Suppressor macrophage treated with lipopolysaccharide for 1 hour (primary cell): ENCODE measurements around the gene FLT1.
A peak's percentile ranks its signal among the peaks of the same experiment; 100 is the strongest.

ENCODE experiments used
- DNase-seq, 3 donors: peaks; one replicate each; pipeline ENCODE4 v3.0.0-alpha.2; 2020 to 2022

The FLT1 gene

DNA sequence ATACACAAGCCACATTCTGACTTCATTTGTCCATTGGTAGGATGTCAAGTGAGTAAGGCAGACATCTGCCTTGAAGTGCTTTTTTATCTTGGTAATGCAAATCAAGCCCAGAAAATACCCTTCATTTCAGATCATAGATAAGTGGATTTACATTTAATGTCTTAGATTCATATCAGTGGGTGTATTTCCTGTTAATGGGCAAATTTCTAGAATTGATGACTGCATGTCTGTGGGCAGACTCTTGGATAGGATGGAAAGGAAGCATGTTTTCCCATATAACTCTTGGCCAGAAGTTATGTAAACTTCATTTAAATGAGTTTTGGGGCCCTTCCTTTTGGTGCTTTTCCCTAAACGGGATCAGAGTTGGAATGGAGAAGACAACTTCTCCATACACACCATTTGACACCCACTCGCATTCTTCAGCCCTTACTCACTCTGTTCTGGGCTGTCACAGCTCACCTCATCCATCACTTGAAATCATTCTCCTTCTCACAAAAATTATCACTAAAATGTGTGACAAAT, 154.6 kb downstream of the FLT1 start:
- DNase-seq: peak in 1 of 3 donors; percentile 57

DNA sequence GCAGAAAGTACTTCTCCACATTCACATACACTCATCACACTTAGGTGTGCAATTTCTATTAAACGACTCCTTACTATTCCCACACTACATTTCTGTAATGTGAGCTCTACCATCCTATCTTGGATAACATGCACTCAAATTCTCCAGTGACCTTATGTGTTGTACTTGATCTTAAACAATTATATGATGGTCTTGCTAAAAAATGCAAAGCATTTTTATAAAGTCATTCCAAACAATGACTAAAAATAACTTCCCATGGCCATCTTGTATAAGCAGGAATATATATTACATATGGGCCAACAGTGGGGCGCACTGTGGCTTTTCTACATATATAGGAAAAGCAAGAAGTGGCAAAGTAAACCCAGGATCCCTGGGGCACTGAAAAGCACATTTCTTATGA, 155.5 kb downstream of the FLT1 start:
- DNase-seq: no peak

DNA sequence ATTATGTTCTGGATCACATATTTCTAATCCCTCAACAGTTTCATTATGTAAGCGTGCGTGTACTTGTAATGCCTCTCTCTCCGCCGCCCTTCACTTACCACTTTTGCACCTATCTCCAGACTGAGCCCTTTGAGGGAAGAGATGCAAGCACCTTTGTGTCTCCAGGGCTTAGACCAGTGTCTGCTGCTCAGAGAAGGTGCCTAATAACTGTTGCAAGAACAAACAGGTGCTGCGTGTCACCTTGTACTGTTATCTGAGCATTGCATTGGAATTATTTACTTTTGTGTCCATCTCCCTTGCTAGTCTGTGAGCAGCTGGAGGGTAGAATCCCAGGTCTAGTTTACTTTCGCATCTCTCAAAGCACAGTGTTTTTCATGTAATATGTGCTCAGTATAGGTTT, 156.2 kb downstream of the FLT1 start:
- no peak for DNase-seq

DNA sequence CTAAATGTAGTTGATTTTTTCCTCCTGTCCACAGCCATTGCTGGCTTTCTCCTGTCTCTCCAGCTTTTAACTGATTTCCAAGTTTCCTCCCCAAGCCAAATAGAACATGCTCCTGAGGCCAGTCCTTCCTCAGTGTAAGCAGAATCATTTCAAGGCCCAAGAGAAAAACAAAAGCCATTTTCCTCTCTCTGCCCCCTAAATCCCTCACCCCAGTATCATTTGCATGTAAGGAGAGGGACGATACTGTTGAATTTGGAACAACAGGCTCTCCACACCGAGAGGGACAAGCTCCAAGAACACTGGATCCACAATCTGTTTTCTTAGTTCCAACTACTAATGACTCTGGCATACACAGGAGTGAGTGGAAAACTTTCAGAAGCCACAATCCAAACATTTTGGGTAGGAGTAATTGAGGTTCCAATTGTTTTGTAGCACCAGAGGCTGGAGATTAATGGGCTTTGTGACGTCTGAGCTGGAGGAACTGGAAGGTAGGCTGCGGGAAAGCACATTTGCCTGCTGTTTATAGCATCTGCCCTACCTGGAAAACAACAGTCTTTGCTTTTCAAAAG, 156.8 kb downstream of the FLT1 start:
- DNase-seq: no peak

DNA sequence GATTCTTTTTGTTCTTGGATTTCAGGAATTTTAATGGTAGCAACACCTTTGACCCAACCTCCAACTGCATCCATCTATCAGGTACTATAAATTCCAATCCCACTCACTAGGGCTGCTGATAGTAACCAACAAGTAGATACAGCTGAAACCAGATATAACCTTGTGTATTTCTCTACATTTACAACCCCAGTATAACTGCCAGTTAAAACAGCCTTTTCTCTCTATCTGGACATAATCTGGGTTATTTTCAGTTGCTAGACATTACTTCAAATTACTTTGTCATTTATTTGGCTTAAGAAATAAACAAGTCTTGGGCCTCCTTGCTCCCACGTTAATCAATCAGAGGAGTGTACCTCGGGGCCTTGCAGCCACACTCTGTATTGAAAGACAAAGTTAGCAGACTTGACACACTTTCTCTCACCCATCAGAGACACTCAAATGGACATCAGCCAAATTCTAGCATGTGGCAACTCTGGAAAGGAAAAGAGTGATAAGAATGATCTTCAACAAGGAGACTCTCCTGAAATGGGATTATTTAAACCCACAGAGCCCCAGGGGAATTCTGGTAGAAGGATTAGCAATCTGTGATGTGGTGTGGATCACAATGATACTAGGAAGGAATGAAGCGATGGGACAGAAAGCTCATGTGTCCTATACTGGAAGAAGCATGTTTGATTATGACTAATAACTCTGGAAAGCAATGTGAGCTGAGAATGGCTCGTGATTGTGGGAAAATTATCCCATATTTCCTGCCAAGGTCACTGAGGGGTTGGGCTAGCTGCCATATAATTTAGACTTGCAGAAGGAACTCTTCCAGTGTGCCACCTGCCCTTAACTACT, 157.5 kb downstream of the FLT1 start:
- no peak for DNase-seq

DNA sequence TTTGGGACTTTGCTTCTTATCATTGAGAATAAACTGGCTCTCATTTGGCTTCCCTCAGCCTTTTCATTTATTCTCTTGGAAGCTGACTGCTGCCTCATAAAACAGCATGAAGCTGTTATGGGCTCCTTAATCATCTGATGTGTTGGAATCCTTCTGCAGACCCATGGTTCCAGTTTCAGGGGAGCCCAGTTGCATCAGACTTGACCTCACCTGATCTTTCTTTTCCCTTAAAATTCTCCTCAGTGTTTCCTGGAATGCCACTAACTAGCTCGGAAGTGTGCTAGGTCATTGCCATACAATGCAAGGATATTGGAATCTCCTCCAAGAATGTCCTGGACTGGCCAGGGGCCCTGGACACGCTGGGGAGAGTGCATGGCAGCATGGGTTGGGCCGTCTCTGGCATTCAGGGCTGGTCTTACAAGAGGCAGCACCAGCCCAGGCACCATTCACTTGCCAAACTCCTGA, 158.7 kb downstream of the FLT1 start:
- no peak for DNase-seq

DNA sequence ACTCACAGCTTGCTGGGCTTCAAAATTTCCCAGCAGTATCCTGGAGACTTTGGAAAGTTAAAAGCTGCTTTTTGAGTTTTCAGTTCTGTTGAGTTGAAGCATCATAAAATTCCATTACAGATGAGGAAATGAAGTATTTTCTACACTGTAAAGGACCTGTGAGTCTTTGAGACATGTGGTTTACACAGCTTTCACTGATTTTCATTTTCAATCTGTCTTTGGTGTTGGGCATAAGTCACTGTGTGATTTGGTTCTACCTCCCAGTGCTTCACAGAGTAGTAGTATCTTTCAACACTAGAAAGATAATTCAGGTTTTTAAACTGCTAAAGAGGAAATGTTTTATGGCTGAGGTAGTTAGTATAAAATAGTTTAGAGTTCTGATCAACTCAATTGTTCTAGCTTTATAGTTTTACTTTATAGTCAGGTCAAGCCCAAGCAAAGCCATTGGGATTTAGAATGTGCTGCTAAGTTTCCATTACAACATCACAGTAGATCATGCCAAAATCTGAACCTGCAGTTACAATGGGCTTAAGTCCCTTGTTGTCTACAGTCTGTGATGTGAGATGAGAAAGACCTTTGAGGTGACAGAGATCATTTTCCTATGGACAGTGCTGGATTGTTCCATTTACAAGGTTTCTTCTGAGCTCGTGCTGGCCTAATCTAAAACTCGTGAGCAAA, 161.6 kb downstream of the FLT1 start:
- no peak for DNase-seq

DNA sequence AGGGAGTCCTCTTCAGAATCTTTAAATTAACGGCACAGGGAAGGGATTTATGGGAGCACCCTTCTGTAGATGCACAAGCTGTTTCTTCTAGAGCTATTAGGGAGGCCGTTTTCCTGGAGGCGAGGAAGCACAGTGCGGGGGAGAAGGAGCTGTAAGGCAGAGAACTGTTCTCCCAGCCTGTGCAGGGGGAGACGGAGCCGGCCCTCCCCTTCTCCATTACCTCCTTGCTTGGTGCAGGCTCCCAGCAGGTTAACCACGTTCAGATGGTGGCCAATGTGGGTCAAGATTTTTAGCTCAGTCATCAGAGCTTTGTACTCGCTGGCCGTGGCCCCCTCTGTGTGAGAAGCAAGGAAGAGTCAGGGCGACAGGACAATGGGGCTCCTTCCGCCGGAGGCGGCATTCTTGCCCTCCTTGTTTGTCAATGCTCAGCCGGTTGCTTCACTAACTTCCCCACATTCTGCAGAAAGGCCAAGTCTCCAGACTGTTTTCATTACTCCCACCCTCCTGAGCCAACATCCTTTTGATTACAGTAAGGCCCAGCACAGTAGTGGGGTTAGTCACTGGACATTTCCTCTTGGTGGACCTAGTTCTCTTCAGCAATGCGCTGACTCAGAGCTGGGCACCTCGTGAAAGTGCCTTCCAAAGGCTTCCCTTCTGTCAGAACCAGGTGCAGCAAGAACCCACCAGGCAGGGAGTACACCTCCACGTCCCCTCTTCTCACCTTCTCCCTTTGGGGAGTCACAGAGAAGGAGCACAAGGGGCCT, 165.4 kb downstream of the FLT1 start:
- peak; percentile 82 to 90 (median 88) for DNase-seq

DNA sequence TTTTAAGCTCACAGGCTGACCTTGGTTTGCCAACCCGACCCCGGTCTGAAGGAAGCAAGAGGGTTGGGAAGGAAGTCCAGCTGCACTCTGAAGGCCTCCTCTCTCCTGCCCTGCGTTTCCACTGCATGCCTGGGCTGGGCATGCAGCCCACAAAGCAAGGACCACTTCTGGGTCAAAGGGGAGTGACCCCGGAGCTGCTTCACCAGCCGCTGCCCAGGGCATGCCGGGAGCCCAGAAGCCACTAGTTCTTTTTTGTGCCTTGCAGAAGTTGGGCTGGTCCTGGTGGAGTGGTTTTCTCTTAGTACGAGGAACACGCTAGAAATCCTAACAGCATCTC, 166.7 kb downstream of the FLT1 start:
- no peak for DNase-seq

DNA sequence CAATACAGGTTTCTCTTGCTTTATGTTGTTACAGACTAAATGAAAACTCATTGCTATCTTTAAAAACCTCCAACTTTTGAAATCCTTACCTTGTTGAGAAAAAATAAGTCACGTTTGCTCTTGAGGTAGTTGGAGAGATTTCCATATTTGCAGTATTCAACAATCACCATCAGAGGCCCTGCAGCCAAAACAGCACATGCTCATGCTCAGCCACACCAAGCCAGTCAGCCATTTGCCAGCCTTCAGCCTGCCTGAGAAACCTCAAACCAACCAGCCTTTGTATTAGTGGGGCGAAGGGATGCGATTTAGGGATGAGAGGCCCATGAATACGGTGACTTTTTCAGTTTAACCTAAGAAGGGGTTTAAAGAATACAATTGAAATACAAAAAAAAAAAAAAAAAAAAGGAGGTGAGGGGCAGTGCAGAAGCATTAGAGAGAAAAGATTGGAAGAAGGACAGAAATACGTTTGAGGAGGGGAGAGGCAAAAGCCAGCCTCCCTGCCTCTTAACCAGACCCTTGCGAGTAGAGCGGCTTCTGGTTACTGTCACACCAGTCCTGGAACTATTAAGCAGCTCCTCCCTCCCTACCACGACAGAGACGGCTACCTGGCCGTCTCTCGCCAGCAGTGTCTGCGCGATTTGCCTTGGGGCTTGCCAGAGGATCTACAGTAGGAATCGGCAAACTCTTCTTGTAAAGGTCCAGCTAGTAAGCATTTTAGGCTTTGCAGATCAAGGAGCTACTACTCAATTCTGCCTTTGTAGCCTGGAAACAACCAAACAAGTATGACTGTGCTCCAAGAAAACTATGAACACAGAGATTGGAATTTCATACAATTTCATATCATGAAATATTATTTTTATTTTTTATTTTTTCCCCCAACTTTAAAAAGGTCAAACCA, 167.3 kb downstream of the FLT1 start:
- DNase-seq: no peak

DNA sequence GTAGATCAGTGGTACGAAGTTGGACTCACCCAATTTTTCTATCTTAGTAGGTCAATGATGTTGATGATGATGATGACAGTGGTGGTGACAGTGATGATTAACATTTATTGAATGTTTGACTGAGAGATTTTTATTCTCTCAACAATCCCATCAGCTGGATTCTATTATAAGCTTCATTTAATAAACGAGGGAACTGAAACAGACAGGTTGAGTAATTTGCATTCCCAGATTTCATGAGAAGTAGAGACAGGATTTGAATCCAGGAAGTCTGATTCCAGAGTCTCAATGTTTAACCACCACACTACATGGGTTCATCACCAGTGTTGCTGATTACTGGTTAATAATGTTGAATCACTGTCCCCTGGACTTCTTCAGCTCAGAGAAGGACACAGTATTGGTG, 168.9 kb downstream of the FLT1 start:
- DNase-seq: no peak

DNA sequence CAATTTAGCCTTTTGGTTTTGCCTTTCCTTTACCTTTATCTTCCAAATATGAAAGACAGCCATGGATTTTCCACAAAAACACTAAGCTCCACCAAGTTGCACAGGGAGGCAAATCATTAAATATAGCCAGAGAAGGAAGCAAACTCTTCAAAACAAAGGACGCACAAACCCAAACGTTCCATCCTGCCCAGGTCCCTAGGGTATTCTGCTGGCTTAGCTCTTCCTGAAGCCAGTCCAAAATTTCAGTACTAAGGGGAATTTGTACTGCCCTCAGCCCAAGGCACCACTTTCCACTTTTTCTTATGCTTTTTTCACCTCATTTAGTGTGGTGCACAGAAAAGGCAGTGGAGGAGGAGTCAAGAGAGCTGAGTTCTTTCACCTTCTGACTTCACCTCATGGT, 169.9 kb downstream of the FLT1 start:
- DNase-seq: no peak

DNA sequence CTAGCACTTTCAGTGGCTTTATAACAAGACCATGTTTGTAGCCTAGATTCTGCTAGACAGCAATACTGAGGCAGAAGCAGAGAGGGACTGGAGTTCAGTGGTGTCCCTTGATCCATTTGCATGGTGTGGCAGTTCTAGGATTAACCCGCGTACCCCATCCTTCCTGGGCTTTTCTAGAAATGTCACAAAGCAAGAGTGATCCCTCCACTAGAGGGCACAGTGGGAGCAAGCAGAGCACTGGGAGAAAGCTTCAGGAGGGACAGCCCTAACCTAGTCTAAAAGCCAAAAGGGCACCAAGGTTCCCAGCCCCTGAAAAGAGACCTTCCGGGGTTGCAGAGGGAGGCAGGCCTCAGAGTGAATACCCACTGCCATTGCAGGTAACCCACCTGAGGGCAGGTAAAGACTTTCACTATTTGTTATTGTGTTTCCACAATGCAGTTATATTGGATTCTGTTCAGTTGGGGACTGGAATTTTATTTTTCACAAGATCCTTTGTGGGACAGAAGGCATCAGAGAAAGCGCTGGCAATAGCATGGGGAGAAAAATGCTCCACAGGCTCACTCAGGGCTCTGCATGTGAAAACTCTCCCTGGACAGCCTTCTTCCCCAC, 170.6 kb downstream of the FLT1 start:
- peak; percentile 79 to 88 (median 87) for DNase-seq

DNA sequence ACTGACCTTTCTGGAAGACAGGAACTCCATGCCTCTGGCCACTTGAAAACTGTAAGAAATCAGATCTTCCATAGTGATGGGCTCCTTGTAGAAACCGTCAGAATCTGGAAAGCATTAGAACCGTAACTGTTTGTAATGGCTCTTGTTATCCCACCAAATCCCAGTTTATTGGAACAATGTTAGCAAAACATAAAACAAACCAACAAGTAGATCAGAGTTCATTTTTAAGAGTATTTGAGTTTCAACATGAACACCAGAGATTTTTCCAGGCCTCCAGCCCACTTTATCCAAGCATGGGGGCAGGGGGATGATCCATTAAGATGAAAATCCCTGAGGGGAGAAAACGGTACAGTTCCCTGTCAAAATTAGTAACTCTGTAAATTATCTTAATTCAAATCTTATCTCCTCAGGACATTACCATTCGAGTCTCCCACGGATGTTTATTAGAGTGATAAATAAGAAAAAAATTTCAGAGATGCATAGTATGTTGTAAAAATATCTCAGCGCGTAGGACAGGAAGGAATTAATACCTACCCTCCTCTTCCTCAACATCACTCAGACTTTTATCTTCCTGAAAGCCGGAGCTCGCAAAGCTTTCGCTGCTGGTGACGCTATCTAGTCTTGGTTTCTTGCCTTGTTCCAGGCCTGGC, 172.5 kb downstream of the FLT1 start:
- DNase-seq: no peak

DNA sequence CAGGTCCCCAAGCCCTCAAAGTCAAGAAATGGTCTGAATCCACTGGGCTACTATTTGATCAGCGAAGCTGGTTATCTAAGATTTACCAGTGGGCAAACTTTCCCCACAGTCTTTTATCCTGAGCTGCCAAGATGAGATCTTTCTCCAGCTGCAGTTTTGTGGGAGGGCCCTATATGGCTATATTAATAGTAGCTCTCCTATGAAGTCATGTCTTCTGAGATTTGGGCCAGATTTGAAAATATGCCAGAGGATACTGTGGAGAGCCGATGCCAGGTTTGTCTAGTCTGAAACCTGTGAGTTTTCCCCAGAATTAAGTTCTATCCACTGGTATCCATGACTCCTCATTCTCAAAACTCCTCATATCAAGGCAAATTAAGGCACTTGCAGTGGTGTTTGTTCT, 173.2 kb downstream of the FLT1 start:
- no peak for DNase-seq

DNA sequence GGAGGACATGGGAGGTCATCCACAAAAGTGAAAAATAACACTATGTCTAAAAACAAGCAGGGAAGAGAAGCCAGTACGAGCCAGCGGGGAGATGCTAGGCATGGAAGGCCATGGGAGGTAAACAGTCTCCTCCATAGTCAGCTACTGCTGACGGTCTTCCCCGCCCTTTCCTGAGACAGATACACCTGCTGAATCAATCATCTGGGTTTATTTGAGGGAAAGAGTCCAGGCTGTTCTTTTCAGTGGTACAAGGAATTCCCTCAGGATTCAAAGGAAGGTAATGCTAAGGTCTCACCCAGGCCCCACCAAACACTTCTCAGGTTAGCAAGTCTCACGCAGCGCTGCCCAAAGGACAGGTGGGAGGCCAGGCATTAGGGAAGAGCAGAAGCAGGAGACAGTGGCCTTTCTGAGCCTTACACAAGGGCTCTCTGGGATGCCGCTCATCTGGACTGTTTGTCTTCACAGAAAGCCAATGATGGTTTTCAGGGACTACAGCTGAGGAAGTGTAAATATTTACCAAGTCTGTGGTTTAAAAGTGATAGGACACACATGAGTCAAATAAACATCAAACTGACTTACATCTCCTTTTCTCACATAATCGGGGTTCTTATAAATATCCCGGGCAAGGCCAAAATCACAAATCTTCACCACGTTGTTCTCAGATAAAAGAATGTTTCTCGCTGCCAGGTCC, 173.9 kb downstream of the FLT1 start:
- DNase-seq: no peak

DNA sequence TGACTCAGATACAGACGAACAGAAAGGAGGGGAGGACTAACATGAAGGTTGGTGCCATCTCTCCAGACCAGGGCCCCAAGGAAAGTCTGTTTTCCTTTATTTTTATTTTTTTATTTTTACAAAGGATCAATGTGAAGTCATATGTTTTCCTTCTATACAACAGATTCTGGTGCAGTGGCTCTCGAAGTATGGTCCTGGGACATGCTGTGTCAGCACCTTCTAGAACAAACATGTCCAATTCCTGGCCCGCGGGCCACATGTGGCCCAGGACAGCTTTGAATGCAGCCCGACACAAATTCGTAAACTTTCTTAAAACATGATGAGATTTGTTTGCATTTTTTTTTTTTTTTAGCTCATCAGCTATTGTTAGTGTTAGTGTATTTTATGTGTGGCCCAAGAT, 174.7 kb downstream of the FLT1 start:
- DNase-seq: no peak

DNA sequence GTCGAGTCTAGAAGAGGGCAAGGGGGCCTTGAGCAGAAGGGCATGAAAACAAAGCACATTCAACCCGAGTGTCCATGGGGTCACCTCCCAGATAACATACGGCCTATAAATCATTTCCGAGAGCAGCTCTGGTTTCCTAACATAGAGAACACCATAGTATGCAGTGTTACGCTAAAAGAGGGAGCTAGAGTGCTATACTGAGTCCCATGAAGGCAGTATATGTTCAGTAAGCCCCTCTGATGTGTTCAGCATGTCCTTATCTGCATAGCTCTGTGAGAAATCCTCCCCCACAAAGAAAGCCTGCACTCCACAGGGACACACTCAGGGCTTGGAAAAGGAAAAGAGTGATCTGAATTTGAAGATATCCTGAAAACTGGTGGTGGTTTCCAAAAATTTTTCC, 175.4 kb downstream of the FLT1 start:
- DNase-seq: no peak

DNA sequence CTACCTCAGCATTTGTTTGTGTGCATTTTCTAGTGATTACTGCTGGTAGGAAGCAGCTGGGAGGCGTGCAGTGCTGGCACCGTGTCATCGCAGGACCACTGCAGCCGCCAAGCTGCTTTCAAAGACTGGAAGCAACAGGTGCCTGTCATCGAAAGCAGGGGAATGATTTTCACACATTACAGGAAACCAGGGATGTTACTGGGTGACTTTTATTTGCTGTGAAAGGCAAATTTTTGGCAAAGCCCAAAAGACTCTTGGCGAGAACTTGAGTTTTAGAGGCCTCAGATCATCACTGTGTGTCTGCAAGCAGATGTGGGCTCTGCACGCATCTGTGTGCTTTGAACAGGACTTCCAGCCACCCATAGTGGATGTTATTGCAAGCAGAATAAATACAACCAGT, 176.4 kb downstream of the FLT1 start:
- DNase-seq: no peak

DNA sequence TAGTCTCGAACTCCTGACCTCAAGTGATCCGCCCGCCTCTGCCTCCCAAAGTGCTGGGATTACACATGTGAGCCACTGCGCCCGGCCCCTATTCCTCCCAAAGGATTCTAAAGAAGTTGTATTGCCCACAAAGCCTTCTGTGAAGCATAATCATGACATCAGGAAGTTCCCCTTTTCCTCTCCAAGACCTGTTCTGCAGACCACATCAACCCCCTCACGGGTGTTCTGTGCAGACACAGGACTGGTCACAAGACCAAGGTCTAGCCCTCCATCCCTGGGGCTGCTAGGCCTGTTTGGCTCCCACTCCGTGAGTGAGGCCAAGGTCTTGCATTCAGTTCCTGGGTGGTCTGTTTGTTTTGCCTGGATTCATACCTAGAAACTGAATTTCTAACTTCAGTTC, 178.1 kb downstream of the FLT1 start:
- peak; percentile 35 to 38 (median 38) for DNase-seq
